GM19023 (cell line): ENCODE data around the gene NLRP2B.
"Not testable (repeated sequence)": the region's sequence is repeated elsewhere in the genome, so short reads cannot be mapped to it uniquely, and the experiment has no call there.

Source experiments
- ATAC-seq: cut with Tn5 transposase; IDR thresholded peaks from one replicate; pipeline ENCODE4 v1.9.1; 2021; ENCODE audit warnings: mild to moderate bottlenecking, moderate library complexity; ENCODE audit not compliant: unreplicated experiment

Gene NLRP2B

DNA sequence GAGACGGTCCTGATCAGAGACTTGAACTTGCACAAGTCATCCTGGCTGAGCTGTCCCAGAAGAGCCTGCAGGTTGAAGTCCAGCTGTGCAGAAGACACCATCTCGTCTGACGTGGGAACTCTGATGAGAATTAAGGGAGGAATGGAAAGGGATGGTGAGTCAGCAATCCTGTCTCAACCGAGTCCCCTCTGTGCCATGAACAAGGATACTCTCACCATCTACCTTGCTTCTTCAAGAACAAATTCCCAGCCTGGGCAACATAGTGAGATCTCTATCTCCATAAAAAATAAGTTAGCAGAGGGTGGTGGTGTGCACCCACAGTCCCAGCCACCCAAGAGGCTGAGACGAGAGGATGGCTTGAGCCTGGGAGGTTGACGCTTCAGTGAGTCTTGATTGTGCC lies at the start of gene NLRP2B:
NLRP2B (minus strand) TSS at position 101 of the 400 bp plus-strand sequence.
- no peak for ATAC-seq

DNA sequence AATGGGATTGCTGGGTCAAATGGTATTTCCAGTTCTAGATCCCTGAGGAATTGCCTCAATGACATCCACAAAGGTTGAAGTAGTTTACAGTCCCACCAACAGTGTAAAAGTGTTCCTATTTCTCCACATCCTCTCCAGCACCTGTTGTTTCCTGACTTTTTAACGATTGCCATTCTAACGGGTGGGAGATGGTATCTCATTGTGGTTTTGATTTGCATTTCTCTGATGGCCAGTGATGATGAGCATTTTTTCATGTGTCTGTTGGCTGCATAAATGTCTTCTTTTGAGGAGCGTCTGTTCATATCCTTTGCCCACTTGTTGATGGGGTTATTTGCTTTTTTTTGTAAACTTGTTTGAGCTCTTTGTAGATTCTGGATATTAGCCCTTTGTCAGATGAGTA lies 45.9 kb upstream of the NLRP2B start:
- not testable (repeated sequence) for ATAC-seq

DNA sequence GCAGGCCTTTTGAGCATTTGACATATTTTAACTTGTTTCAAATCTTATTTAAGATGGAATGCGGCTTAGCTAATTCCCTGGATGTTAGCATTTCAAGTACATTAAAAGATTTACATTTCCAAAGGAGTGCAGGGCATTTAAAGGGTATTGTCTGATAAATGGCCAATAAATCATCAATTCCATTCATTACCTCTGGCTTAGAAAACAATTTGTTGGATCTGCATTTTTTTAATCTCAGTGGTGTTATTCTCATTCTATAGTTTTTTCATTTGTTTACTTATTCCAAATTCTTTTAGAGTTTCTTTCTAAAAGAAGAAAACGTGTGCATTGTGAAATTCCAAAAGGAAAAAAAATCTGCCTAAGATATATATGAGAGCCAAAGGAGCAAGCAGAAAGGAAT lies 1.3 kb upstream of the NLRP2B start:
- ATAC-seq, result no peak

DNA sequence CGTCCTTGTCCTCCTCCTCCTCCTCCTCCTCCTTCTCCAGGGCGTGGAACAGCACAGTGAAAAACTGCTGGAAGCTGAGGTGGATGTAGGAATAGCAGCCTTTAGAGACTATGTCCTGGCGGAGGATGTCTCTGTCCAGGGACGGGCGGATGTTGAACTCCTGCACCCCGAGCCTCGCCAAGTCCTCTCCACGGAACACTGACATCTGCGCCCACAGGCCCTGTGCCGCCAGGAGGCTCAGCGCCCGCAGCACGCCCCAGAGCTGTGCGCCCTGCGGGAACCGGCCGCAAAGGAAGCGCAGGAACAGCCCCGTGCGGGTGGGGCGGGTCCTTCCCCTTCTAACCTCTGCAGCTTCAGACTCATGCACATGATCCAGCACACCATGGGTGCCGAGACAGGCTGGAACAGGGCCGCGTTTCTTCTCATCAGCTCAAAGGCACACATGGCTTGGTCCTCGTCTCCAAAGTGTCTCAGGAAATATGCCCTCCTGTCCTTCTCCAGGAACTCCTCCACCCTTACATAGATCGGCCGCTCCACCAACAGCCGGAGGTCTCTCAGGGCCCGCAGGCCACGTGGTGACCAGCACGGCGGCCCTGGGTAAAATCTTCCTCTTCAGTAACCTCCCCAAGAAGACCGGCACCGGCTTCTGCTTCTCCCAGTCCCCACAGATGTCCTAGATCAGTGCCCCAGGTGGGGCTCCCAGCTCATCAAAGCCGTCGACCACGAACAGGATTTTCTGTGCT lies 1.2 kb downstream of the NLRP2B start:
- no peak for ATAC-seq

DNA sequence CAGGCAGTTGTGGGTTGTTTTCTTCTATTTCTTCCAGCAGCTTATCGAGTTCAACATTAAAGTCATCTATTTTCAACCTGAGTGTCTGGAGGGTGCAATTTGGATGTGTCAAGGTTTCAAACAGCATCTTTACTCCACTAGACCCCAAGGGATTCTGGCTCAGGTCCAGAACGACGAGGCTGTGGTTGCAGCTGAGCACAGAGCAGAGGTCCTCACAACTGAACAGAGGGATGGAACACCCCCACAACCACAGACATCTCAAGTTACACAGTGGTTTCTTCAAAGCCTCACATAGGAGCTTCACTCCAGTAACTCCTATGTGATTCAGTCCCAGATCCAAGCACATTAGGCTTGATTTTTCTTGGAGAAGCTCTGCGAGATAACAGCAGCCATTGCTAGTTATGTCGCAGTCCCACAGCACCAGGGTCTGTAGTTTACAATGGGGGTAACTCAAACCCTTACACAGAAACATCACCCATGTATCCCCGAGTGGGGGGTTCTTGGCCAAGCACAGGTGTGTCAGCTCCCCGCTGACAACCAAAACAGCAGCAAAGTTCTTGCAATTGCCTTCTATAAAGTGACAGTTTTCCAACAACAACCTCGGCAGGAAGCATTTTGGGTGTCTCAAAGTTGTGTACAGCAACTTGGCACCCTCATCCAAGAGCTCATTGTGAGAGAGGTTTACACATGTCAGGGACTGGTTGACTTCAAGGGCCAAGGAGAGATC lies 2.8 kb downstream of the NLRP2B start:
- ATAC-seq, result no peak

DNA sequence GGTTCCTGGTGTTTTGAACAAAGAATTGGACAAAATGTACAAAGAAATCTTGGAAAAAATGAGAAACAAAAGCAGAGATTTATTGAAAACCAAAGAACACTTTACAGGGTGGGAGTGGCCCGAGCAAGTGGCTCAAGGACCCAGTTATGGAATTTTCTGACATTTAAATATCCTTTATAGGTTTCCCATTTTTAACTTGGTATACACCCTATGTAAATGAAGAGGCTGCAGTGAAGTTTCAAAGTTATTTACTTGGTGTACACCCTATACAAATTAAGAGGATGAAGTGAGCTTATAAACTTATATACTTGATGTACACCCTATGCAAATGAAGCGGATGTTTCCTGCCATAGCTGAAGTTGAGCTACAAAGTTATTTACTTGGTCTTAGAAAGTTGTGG lies 4.7 kb downstream of the NLRP2B start:
- no peak for ATAC-seq

DNA sequence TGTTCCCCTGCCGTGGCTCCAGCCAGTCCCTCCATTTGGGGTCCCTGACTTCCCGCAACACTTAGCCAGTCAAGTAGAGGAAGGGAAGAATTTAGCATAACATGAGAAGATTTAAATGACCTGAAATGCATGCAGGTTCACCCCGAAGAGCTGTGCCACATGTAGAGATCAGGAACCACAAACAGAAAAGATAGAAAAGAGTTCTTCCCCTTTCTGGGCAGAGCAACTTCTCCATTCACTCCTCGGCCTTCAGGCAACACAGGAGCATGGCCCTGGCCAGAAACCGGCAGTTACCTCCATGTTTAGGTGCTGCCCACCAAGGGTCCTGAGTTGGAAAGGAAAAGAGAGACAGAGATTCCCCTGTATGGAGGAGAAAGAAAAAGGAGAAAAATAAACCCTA lies 5.2 kb downstream of the NLRP2B start:
- ATAC-seq, result no peak

DNA sequence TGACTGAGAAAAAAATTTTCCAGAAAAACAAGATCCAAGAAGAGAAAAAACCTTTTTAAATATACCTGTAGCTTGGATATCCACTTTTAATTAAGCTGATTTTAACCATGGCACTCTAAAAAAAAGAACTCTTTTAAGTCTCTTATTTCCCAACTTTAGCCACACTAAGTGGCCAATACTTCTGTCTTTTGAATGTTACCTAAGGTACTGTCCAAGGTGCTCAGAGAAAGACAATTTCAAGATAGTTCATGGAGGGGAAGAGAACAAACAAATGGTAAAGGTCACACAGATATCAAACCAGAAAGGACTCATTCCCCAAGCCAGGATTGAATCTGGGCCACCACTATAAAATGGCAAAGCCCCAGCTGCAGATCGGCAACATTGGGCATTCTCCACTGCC lies 10.1 kb downstream of the NLRP2B start:
- no peak for ATAC-seq

DNA sequence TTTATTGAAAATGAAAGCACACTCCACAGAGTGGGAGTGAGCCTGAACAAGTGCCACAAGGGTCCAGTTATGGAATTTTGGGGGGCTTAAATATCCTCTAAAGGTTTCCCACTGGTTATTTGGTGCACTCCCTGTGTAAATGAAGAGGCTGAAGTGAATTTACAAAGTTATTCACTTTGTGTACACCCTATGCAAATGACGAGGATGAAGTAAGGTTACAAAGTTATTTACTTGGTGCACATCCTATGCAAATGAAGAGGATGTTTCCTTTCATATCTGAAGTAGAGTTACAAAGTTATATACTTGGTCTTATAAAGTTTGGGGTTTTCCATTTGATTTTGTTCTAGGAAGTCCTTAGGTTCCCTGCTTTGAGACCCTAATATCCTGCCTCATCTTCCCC lies 13.1 kb downstream of the NLRP2B start:
- ATAC-seq, result no peak

DNA sequence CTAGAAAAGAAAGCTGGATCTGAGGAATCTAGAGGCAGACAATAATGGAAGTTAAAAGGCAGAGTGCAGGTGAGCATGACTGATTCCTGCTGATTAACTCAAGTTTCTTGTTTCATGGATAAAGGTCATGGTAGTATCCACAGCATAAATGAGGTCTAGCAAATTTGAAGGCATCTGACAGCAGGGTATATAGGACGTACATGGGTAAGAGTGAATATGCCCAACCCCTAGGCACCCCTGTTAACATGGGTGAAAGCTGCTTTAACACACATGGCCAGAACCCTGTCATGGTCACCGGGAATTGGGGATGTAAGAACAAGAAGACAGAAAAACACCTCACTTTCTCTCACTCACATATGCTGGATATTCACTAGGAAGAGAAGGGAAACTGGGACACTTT lies 25.0 kb downstream of the NLRP2B start:
- no peak for ATAC-seq

DNA sequence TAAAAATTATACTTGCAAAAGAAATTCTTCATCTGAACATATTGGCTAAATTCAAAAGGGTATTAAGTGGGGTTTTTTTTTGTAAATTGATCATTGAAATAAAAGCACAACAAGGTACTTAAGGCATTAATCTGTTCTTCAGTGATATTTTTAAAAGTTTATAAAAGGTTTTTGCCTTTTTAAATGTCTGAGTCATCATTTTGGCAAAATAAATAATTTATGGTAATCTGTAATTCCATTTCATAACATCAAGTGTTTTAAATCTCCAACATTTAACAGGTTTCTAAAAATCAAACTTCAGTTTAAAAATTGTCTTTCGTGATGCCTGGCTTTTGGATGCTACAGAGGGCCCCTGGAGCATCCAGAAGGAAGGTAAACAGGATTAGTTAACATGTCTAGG lies 27.4 kb downstream of the NLRP2B start:
- ATAC-seq, result no peak

DNA sequence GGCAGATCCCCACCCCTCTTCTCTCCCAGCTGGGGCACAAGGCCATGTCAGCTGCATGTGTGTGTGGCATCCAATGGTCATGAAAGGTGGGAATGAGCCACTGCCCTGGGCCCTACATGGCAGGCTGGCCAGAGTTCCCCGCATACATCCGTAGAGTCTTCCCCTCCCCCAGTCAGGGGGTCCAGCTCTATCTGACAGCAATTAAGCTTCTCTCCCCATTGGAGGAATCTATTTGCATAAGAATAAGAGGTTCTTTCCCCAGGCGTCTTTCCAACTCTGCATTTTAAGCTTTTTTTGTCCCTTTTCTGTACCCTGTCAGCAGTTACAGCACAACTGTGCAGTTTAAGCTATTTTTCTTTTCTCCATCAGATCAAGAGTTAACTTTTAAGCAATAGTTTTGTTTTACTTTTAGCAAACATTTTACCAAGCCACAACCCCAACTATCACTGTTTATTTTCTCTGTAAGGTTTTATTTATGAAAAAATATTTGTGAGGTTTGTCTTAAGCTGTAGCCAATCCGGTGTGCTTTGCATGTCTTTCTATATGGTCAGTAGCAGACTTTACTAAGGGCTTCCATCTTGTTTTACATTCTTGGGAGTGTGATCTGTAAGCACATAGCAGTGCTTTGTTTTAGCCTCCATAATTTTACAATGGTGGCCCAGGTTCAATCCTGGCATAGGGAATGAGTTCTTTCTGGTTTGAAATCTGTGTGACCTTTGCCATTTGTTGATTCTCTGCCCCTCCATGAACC lies 28.7 kb downstream of the NLRP2B start:
- no peak for ATAC-seq

DNA sequence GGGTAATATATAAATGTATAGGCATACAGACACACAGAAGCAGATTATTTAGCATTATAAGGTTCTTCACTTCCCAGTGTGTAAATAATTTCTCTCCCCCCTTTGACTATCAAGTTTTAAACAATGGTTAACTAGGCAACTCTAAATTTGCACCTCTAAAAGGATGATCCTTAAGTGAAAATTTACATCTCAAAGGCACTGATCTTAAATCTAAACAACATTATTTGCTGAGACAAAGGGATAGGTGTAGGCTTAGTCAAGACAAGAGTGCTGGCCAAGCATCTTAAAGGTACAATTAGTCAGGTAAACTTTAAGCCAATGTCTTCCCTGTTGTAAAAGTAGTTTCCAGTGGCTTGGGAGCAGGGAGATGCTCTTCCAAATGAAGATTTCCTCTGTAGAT lies 33.0 kb downstream of the NLRP2B start:
- ATAC-seq, result no peak

DNA sequence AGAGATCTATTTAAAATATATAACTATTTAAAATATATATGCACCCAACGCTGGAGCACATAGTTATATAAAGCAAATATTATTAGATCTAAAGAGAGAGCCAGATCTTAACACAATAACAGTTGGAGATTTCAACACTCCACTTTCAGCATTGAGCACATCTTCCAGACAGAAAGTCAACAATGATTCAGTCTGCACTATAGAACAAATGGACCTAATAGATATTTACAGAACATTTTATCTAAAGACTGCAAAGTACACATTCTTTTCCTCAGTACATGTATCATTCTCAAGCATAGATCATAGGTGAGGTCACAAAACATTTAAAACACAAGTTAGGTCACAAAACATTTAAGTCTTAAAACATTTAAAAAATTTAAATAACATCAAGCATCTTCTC lies 36.4 kb downstream of the NLRP2B start:
- no peak for ATAC-seq

DNA sequence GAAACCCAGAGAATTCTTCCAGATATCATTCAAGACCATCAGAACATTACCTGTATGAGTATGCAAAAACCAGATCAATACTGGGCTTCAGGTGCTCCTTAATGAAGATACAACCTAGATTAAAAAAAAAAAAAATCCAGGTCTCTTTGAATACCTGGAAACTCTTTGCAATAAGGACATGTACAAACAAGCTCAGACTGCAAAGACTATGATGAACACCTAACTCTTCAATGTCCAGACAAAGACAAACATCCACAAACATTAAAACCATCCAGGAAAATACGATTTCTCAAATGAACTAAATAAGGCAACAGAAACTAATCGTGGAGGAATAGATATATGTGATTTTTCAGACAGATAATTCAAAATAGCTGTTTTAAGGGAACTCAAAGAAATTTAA lies 38.7 kb downstream of the NLRP2B start:
- ATAC-seq, result no peak

DNA sequence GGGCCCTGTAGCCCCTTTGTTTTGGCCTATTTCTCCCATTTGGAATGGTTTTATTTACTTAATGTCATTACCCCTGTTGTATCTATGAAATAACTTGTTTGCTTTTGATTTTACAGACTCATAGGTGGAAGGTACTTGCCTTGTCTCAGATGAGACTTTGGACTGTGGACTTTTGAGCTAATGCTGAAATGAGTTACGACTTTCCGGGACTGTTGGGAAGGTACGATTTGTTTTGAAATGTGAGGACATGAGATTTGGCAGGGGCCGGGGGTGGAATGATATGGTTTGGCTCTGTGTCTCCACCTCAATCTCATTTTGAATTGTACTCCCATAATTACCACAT lies 39.4 kb downstream of the NLRP2B start:
- no peak for ATAC-seq

DNA sequence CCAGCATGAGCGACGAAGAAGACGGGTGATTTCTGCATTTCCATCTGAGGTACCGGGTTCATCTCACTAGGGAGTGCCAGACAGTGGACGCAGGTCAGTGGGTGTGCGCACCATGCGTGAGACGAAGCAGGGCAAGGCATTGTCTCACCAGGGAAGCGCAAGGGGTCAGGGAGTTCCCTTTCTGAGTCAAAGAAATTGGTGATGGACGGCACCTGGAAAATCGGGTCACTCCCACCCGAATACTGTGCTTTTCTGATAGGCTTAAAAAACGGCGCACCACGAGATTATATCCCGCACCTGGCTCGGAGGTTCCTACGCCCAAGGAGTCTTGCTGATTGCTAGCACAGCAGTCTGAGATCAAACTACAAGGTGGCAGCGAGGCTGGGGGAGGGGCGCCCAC lies 50.6 kb downstream of the NLRP2B start:
- ATAC-seq, result not testable (repeated sequence)
